ENCODE results near the gene GART.

- TF ChIP-seq EZH2 (IDR thresholded peaks at IDR 0.05) (no peak), CTCF (IDR thresholded peaks at IDR 0.05 in 2 of 3, conservative IDR thresholded peaks at IDR 0.05 in 1 of 3; ENCODE audit: borderline replicate concordance in 1 of 3, insufficient read depth in 1 of 3, low read depth in 2 of 3, low read length in 2 of 3) (no peak), POLR2A (IDR thresholded peaks at IDR 0.05; ENCODE audit: borderline replicate concordance, extremely low read depth, insufficient read depth, insufficient read length) (no peak)
These were observed 83.1 kb downstream of the GART start for GRCh38 chr21:33458861-33459260.

Data from HCT116 (cell line).